ENCODE data around the gene MAPRE2.

The MAPRE2 gene

DNA sequence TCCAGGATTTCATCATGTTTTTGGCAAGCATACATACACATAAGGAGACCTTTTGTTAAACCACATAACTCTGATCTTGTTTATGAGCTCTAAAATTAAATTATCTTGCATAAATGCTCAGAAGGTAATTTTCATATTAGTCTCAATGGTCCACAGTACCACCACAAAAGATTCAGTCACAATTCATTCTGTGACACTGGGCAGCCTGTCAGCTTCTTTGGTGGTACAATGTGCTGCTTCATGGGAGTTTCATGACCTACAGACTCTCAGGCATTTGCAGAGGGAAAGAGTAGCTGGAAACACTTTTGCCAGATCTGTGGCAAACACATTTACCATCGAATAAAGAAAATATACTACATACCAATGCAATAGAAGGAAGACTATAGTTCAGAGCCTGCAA, 148.3 kb downstream of the MAPRE2 start:
- DNase-seq, result no peak

DNA sequence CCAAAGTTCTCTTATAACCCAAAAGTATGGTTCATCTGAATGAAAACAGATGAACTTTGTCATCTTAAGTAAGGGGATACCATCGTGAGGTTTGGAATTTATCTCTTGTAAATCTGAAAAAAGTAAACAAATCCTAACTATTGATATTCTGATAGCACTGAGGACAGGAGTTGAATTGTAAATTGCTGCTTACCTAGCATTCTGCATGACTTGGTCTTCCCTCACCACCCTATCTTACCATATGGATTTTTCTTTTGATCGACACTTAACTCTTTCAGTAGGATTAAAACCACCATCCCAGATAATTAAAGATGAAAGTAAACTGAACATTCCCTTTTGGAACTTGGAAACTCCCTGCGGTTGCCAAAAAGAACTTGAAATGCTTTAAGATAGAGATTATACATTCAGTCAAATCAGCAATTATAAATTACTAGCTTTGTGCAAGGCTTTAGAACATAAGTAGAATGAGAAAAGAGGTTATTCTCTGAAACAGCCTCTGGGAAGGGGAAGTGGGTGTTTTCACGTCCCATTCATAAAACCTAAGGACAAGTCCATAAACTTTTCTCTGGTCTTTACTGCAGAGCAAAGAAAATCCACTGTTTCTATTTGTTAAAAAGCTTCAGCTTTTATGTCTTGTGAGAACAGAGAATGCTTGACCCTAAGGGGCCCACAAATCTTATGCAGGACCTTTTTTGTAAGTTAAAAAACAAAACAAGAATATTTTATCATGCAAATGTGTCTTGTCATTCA, 149.9 kb downstream of the MAPRE2 start:
- DNase-seq, result no peak

DNA sequence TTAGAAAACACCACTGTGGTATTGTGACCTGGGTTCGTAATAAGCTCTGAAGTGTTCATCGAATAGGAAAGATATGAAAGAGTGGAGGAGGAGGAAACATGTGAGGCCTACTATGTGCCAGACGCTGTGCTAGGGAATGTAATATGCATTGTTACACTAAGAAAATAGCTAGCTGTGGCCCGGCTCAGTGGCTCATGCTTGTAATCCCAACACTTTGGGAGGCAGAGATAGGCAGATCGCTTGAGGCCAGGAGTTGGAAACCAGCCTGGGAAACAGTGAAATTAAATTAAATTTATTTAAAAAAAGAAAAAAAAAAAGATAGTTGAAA, 150.4 kb downstream of the MAPRE2 start:
- DNase-seq, result no peak

DNA sequence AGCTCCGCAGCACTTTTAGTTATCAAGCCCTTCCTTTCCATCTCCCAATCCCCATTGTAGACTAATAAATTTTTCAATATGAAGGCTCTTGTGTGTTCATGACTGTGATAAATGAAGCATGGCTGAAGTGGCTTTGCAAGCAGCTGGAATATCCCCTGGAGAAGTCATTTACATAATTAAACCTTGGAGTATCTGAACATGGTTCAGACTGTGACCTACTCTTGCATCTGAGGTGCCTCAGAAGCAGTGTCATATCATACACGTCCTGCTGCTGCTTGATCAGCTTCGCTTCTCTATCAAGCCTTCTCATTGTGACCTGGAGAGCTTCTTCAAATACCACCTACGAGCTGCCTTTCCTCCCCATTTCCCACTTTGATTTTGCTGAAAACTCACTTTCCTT, 151.2 kb downstream of the MAPRE2 start:
- DNase-seq, result no peak

Data from GDM1 (cell line).